A204.1 (cell line): ENCODE results near the gene ENO1.
"Not testable (repeated sequence)": the region's sequence is repeated elsewhere in the genome, so short reads cannot be mapped to it uniquely, and the experiment has no call there.

Experiments used
- FAIRE-seq: peaks from 2 replicates; lab custom pipeline; 2012; peaks lifted over from hg19 to GRCh38; lab: Jason Lieb, UNC

The ENO1 gene

DNA sequence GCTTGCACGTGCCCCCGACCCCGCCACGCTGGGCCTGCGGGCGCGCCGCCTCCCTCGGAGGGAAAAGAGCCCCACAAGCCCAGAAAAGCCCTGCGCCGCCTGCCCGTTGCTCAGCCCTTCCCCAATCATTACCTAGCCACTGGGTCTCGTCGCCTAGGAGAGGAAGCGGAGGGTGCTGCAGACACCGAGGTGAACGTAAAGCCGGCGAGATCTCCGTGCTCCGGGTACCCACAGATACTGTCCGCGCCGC lies at the start of gene ENO1:
Gene ENO1 (minus strand): TSS at position 239 of the 250 bp plus-strand sequence. CDS start 3,778 bp downstream, outside the sequence.
- no peak for FAIRE-seq

DNA sequence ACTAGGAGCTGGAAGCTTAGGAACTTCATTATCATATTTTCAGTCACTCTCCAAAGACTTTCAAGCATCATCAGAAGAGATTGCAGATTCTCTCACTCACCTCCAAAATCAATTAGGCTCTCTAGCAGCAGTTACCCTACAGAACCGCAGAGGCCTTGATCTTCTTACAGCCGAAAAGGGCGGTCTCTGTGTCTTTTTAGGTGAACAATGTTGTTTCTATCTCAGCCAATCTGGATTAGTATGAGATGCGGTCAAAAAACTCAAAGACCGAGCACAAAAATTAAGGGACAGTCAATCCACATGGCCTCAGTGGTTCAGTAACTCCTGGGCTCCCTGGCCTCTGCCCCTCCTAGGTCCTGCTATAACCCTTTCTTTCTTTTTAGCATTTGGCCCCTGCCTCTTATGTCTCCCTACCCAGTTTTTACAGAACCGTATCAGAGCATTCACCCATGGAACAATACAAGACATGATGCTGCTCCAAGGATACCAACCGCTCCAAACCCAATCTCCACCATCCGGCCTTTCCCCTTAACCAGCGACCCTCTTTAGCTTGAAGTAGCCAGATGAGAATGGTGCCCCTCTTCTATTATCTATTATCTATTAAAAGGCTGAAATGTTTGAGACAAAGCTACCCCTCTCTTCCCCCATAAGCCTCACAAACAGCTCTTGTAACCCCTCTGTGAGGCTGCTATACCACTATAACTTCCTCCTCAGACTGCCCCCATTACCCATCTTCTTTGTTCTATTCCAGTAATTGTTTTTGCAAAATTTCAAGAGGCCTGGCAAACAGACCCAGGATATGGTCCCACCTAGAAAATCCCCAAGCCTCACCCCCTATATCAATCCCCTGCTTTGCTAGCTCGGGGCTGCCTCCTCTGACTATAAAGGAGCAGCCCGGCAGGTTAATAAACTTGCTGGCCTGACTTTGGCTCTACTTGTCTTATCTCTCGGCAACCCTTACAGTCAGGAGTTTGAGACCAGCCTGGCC lies 48.5 kb upstream of the ENO1 start:
- no peak for FAIRE-seq

DNA sequence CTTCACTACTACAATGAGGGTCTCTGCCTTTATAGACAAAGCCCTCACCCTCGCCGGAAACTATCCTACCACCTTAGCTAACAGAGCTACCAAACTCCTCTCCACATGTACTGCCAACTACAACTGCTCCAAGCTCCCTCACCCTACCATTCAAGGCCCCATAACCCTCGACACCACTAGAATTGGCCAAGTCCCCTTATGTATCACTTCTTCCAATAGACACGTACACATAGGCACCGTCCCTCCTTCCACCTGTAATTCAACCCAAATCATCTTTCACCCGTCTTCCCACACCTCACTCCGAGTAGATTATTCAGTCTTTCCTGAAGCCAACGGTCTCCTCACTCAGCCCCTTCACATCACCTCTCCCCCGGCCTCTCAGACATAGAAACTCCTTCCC lies 47.5 kb upstream of the ENO1 start:
- FAIRE-seq: no peak

DNA sequence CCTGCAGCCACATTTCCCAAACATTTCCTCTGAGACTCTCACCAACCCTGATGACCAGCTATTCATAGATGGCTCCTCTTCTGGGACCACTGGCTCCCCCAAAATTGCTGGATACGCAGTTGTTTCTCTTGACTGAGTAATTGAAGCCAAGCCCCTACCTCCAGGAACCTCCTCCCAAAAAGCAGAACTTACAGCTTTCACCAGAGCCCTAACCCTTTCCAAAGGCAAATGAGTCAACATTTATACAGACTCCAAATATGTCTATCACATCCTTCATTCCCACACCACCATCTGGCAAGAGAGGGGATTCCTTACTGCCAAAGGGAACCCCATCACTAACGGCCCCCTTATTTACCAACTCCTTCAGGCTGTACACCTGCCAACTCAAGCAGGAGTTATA lies 46.9 kb upstream of the ENO1 start:
- no peak for FAIRE-seq

DNA sequence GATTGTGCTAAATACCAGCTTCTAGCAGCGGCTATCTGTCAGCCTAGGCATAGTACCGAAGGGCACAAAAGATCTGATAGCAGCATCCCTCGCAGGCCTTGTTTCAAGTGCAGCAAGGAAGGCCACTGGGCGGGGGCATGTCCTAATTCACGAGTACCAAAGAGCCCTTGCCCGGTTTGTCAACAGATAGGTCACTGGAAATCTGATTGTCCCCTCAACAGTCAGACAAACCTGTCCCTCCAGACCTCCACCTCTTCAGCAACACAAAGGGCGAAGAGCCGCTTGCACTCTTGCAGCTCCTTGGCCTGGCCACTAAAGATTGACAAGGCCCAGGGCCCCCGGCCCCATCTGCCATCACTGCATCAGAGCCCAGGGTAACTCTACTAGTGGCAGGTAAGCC lies 44.5 kb upstream of the ENO1 start:
- FAIRE-seq: no peak

DNA sequence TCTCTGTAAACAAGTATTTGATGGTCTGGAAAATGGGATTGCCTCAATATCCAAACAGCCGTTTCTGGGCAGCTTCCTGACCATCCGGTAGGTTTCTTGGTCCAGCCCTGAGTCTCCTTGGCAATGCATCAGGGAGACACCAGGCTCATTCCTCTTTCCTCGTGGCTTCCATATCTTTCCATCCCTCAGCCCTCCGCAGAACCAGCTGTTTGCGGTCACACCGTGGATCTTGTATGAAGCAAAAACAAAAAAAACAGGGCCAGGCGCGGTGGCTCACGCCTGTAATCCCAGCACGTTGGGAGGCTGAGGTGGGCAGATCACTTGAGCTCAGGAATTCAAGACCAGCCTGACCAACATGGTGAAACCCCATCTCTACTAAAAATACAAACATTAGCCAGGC lies 39.0 kb upstream of the ENO1 start:
- not testable (repeated sequence) for FAIRE-seq

DNA sequence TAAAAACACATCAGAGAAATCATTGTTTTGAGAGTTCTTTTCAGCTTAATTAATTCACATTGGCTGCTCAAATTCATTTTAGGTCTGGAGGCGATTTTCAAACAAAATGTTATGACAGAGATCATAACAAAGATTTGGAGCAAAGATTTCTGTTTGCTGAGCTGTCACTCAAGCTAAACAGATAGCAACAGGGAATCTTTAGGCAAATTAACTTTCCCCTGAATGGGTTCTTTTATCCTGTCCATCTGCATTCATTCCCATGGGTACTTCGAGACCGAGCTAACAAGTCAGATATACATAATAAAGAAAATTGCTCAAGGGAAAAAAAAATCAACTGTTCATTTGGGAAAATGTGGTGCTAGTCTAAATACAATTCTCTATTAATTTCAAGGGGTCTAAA lies 37.0 kb upstream of the ENO1 start:
- FAIRE-seq: no peak

DNA sequence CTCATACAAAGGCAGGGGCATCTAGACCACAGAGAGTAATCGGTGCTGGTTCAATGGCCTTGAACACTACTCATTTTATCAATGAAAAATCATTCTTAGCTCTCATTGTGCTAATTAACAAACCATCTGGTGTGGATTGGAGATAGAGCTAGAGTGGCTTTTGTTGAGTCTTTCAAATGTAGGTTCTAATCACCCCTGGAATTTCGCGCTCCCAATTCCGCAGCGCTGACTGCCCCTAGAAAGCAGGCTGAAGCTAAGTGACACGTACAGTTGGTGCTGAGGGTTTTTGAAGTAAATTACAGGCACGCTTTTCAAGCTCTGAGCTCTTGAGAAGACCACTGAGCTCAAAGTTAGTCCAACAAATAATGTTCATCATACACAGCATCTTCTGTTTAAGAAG lies 36.0 kb upstream of the ENO1 start:
- no peak for FAIRE-seq

DNA sequence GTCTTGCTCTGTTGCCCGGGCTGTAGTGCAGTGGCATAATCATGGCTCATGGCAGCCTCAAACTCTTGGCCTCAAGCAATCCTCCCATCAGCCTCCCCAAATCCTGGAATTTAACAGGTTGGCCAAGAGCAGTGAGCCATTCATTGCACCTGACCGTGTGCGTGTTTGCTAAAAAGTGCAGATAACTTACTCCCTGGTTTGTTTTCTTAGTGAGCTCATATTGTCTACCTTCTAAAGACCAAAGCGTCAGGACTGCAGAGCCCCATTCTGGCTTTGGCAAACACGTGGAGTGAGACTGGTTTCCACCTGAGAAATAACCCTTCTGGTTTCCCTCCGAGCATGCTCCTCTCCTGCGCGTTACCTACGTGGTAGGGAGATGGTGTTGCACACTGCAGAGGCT lies 35.0 kb upstream of the ENO1 start:
- FAIRE-seq: no peak

DNA sequence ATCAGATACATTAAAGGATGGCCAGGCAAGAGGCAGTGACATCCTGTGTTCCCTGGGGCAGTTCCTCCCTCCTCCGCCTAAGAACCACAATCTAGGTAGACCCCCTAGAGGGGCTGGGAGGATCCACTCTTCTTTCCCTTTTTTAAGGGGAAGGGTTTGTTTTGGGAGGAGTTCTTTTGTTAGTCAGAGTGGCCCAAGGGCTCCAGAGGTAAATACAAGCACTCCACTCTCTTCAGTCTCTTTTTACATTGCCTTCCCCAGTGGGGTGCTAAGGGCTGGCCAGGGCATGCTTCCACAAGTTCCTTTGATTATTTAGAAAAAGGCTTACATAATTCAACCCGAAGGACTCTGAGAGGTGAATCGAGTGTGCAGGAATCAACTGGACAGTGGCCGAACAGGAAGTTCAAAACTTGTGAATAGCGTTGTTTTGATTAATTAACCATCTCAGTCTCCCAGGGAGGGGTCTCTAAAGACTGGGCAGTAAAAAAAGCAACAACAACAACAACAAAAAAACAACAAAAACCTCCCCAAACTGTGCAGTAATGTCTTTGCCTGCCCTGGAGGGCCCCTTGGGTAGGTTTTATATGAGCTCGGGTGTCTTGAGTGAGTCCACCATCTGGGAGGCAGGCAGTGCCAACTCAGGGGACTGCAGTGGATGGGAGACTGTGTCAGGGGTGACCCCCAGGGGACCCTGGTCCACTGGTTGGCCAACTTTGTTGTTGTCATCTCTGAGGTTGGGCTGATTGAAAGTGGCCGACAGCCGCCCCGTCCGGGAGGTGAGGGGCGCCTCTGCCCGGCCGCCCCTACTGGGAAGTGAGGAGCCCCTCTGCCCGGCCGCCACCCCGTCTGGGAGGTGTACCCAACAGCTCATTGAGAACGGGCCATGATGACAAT lies 33.2 kb upstream of the ENO1 start:
- peak; percentile 97 for FAIRE-seq

DNA sequence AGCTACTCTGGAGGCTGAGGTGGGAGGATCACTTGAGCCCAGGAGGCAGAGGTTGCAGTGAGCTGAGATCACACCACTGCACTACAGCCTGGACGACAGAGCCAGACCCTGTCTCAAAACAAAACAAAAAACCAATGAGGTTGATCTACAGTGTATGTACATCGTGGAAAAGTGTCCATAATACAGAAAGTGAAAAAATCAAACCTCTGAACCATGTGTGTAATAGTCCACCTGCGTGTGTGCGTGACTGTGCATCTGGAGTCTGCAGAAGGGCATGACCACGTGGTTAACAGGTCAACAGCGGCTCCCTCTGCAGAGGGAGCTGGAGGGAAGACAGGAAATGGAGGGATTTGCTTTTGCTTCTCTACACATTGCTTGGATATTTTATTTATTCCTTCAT lies 32.4 kb upstream of the ENO1 start:
- FAIRE-seq: no peak

DNA sequence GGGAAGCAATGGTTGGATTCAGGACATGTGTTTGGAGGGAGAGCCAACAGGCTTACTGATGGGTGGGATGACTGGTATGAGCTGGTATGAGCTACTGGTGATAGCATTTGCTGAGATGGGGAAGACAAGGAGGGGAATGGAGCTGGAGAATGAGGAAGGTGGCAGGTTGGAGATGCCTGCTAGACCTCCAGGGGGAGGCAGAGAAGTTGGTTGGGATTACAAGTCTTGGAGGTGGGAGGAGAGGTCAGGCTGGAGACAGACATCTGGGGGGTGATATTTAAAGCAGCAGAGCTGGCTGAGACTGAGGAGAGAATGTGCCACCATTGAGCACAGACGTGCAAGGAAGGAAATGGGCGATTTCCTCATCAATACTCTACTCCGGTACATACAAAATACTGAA lies 31.8 kb upstream of the ENO1 start:
- FAIRE-seq: no peak

DNA sequence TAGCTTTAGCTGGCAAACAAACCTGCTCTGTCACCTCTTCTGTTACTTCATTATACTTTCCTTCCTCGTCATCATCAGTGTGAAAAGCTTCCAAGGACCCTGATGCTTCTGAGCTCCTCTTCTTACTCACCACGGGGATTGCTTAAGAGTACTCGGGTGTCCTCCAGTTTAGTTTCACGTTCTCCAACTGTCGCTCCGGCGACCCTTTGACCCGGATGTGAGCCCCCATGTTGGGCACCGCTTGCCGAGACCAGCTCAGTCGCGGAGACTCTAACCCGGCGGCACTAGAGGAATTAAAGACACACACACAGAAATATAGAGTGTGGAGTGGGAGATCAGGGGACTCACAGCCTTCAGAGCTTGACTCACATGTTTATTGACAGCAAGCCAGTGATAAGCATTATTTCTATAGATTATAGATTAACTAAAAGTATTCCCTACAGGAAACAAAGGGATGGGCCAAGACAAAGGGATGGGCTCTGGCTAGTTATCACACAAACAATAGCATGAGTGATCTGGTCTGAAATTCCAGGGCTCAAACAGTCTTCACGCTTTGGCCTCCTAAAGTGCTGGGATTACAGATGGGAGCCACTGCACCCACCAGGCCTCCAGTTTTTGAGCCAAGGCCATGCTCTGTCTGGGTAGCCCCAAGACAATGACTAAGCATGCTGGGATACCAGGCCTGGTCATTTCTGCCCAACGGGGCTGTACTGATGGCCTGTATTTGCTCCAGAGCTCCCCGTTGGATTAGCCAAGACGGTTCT lies 30.1 kb upstream of the ENO1 start:
- no peak for FAIRE-seq

DNA sequence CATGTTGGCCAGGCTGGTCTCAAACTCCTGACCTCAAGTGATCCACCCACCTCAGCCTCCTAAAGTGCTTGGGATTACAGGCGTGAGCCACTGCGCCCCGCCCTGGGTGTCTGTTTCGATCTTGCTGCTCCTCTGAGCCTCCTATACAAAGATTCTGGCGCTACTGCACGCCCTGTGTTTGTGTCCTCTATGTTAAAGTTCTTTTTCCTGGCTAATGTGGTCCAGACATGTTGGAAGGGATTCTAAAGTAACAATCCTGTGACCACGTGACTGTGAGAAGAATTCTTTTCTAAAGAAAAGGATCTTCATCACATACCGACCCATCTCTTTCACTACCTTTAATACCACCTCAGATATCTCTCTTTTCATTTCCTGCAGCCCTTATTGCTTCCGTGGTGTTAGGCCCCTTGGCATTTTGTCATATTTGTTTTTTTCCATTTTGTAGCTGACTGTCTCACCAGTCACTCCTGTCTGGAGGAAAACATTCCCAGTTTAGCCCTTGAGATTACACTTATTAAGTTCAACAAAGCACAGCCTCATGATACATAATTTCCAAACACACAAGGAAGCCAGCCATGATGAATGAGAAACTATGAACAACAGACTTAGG lies 27.2 kb upstream of the ENO1 start:
- FAIRE-seq: no peak

DNA sequence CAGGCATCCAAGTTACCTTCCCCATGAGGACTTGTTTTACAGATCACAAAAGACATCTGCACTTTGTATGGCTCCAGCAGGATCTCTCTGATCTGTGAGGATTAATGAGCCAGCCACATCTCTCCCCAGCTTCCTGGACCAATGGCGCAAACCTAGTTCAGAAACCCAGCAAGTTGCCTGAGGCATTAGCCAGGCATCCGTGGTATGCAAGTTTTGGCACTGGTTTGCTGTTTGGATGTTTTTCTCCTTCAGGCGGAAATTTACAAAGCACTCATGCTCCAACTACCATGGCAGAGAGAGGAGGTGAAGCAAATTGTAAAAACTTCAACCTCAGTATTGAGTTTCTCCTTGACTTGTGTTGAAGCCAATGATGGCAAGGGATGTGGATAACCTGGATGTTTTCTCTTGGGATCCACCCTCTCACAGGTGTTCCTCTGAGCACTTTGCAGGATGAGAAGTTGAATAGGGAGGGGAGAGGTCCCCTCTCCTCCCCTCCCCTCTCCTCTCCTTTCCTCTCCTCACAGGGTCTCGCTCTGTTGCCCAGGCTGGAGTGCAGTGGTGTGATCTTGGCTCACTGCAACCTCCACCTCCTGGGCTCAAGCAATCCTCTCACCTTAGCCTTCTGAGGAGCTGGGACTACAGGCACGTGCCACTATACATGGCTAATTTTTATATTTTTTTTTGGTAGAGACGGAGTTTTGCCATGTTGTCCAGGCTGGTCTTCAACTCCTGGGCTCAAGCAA lies 25.6 kb upstream of the ENO1 start:
- FAIRE-seq: peak; percentile 96

DNA sequence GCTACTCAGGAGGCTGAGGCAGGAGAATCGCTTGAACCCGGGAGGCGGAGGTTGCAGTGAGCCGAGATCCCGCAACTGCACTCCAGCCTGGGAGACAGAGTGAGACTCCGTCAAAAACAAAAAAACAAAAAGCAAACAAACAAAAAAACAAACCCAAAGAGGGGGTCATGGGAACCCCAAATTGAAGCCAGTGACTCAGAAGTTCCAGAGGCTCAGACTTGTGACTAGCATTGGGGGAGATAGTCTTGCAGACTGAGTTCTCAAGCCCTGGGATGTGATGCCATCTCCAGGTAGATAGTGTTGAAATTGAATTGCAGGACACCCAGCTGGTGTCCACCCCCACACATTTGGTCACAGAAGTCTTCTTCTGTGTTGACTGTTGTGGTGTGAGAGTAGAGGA lies 24.9 kb upstream of the ENO1 start:
- FAIRE-seq: no peak

DNA sequence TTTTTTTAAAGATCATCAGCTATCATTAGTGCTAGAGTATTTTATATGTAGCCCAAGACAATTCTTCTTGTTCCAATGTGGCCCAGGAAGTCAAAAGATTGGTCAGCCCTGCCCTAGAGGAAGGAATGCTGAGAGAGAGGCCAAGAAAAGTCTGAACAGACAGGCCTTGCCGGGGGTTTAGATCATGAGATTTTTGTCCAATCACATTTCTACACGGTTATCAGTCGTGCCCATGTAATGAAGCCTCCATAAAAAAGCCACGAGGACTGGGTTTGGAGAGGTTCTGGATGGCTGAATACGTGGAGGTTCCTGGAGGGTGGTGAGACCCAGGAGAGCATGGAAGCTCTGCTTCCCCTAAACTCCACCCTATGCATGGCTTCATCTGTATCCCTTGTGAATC lies 24.3 kb upstream of the ENO1 start:
- FAIRE-seq: peak; percentile 94

DNA sequence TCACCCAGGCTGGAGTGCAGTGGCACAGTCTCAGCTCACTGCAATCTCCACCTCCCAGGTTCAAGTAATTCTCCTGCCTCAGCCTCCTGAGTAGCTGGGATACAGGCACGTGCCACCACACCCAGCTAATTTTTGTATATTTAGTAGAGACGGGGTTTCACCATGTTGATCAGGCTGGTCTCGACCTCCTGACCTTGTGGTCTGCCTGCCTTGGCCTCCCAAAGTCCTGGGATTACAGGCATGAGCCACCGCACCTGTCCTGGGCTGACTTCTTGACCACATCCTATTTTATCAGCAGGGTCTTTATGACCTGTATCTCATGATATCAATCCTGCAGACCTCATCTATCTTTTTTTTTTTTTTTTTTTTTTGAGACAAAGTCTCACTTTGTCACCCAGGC lies 22.2 kb upstream of the ENO1 start:
- FAIRE-seq: not testable (repeated sequence)

DNA sequence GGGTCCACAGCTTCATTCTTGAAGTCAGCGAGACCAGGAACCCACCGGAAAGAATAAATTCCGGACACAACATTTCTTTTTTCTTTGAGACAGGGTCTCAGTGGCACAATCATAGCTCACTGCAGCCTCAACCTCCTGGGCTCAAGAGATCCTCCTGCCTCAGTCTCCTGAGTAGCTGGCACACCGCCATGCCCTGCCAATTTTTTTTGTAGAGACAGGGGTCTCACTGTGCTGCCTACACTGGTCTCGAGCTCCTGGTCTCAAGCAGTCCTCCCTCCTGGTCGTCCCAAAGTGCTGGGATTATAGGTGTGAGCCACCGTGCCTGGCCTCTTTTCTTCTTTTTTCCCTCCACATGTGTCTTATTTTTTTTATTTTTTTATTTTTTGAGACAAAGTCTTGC lies 20.6 kb upstream of the ENO1 start:
- no peak for FAIRE-seq

DNA sequence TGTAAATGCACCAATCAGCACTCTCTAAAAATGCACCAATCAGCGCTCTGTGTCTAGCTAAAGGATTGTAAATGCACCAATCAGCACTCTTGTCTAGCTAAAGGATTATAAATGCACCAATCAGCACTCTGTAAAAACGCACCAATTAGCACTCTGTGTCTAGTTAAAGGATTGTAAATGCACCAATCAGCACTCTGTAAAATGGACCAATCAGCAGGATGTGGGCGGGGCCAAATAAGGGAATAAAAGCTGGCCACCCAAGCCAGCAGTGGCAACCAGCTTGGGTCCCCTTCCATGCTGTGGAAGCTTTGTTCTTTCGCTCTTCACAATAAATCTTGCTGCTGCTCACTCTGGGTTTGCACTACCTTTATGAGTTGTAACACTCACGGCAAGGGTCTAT lies 19.9 kb upstream of the ENO1 start:
- FAIRE-seq: not testable (repeated sequence)

DNA sequence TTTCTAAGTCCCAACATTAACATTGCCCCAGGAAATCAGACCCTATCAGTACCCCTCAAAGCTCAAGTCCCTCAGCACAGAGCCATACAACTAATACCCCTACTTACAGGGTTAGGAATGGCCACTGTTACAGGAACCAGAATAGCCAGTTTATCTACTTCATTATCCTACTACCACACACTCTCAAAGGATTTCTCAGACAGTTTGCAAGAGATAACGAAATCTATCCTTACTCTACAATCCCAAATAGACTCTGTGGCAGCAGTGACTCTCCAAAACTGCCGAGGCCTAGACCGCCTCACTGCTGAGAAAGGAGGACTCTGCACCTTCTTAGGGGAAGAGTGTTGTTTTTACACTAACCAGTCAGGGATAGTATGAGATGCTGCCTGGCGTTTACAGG lies 19.0 kb upstream of the ENO1 start:
- not testable (repeated sequence) for FAIRE-seq

DNA sequence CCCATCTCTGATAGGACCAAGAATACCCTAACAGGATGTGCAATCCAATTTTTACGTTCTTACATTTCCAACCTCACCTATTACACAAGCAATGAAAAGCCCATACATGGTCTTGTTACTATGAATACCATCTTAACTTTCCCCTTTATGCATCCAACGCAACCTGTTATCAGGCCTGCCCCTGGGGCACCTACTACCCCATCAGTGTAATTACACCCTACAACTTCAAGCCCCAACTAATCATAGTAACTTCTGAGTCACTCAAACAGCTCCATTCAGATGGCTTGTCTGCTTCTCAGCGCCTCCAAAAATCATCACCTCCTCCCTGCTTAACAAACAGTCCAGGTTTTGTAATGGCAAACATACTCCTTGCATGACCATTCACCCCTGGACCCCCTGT lies 18.3 kb upstream of the ENO1 start:
- FAIRE-seq: not testable (repeated sequence)
